OCI-LY7 (cell line): ENCODE results near the gene FFAR2.
"Not testable (repeated sequence)": the region's sequence is repeated elsewhere in the genome, so short reads cannot be mapped to it uniquely, and the experiment has no call there.

ENCODE experiments used
- EZH2phosphoT487 ChIP-seq: fragments of 200-600 bp; sonication (generic); IDR thresholded peaks from 2 replicates; pipeline ENCODE4 v1.6.1; 2018; ENCODE audit warnings: low read depth, borderline replicate concordance, mild to moderate bottlenecking, mixed run types, antibody characterized with exemption, low read length, moderate library complexity, mixed read lengths
- TF ChIP-seq, protein P1 (sequence below): fragments of 200-600 bp; sonication (generic); conservative IDR thresholded peaks from 2 replicates; pipeline ENCODE4 v1.5.1; 2014; ENCODE audit warnings: mild to moderate bottlenecking, antibody characterized with exemption, low read length, moderate library complexity, mixed read lengths

DNA sequence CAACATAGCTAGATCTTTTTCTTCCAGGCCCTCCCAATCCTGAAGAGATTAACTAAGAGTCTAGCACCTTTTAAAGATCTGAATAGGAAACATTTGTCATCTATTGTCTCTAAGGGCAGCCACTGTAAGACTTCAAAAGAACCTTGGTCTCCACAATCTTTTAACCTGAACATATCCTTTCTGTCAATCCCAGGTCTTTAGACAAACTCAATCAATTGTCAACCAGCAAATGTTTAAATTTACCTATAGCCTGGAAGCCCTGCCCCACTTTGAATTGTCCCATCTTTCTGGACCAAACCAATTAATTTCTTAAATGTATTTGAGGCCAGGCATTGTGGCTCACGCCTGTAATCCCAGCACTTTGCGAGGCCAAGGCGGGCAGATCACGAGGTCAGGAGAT is 23.0 kb downstream of the FFAR2 start:
- not testable (repeated sequence) for TF ChIP-seq EZH2phosphoT487
- TF ChIP-seq, protein P1, sequence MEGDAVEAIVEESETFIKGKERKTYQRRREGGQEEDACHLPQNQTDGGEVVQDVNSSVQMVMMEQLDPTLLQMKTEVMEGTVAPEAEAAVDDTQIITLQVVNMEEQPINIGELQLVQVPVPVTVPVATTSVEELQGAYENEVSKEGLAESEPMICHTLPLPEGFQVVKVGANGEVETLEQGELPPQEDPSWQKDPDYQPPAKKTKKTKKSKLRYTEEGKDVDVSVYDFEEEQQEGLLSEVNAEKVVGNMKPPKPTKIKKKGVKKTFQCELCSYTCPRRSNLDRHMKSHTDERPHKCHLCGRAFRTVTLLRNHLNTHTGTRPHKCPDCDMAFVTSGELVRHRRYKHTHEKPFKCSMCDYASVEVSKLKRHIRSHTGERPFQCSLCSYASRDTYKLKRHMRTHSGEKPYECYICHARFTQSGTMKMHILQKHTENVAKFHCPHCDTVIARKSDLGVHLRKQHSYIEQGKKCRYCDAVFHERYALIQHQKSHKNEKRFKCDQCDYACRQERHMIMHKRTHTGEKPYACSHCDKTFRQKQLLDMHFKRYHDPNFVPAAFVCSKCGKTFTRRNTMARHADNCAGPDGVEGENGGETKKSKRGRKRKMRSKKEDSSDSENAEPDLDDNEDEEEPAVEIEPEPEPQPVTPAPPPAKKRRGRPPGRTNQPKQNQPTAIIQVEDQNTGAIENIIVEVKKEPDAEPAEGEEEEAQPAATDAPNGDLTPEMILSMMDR, result not testable (repeated sequence)
